Activated CD4-positive, alpha-beta T cell treated with anti-CD3 and anti-CD28 coated beads, Interleukin-2, amount 50 U/mL, for 4 hours (primary cell): ENCODE measurements around the gene GBX1.

Experiments used
- DNase-seq, 2 experiments: peaks; one replicate each; pipeline ENCODE4 v3.0.0-alpha.2; 2020

GBX1 gene

GRCh38 chr7:151167197-151167961 is at the start of gene GBX1:
Gene GBX1 (minus strand): TSS chr7:151167694. CDS start chr7:151167548, 146 bp downstream.
- DNase-seq: no peak

DNA sequence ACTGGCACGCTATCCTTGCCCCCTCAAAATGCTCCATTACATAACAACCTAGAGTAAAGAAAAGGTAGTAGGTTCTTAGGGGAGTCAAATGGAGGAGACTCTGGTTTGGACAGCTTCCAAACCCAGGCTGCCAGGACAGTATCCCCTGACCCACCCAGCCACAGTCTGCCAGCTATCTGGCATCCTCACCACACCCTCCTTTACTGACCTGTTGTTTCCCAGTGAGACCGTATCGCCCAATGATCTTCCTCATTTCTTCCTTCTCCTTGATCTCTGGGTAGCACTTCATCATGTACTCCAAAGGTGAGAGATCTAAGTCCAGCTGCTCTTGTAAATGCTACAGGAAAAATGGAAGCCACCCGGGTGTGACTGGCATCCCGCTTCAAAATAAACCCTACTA is 47.9 kb upstream of the GBX1 start:
- DNase-seq: no peak

GRCh38 chr7:151213826-151214225 is 46.3 kb upstream of the GBX1 start:
- DNase-seq: no peak

GRCh38 chr7:151212626-151213025 is 45.1 kb upstream of the GBX1 start:
- DNase-seq: no peak

- no peak for DNase-seq
Observed at GRCh38 chr7:151211155-151211772, 43.8 kb upstream of the GBX1 start.

GRCh38 chr7:151210087-151210854 is 42.8 kb upstream of the GBX1 start, which contains the start of gene H2BK1:
Gene H2BK1 (minus strand): TSS chr7:151210488. CDS start chr7:151210318, 170 bp downstream.
- DNase-seq: no peak

GRCh38 chr7:151209588-151209987 is 42.1 kb upstream of the GBX1 start:
- DNase-seq: no peak

- DNase-seq: no peak
Observed at GRCh38 chr7:151208253-151208862, 40.9 kb upstream of the GBX1 start.

- no peak for DNase-seq
Observed at GRCh38 chr7:151207804-151208203, 40.3 kb upstream of the GBX1 start.

DNA sequence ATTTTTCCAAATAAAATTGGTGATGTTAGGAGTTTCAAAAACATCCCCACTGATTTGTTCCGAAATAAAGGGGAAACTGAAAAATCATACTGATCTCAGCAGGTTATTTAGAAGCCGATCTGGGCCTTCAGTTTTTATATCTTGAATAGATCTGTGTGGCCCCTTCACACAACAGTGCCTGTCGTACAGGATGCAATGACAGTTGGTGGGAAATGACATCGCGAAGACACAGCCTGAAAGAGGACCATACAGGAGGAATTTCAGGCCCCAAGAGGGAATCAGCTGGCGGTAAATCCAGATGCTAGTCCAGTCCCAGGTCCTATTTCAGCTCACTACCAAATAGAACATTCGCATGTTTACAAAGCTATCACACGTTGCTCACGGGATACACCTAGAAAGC is 39.8 kb upstream of the GBX1 start:
- DNase-seq: no peak

- DNase-seq: no peak
Observed at GRCh38 chr7:151206914-151207313, 39.4 kb upstream of the GBX1 start.

DNA sequence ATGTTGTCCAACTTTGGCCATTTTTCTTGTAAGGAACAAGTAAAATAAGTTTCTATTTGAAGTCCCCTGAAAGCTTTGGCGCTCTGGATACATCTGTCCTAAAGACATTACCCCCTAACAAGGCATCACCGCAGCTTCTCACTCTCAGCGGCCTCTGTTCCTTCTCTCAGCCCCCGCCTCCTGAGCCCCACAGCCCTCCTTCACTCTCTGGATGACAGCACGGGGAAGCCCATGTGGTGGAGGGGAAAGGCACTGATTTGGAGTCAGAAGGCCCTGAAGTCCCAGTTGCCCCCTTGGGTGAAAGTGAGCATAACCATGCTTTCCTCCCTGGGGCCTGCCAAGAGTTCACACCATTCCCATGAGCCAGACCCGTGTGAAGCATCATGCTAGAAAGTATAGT is 38.2 kb upstream of the GBX1 start:
- DNase-seq: no peak

DNA sequence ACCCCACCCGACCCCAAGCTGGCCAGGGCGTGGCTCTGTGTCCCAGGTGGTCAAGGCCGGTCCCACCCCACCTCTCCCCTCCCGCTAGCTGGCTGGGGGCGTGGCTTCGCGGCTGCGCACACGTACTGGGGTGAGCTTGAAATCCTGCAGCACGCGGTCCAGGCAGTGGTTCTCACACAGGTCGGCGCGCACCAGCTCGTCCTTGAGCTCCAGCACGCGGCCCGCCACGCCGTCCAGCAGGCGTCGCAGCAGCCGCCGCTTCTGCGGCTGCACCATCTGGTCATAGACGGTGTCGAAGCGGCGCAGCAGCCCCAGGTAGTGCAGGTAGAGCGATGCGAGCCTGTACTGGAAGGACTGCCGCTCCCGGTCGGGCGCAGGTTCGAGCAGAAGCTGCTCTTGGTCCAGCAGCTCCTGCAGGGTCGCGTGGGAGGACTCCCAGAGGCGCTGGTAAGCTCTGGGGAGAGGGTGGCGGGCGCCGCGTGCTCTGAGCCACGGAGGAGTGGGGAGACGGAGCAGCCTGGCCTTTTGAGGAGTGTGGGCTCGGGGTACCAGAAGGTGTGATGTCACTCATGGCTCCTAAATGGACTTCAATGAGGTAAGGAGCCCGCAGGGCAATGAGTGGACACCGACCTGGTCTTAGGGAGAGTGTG is 37.0 kb upstream of the GBX1 start:
- DNase-seq: no peak

GRCh38 chr7:151202836-151203235 is 35.3 kb upstream of the GBX1 start:
- no peak for DNase-seq

DNA sequence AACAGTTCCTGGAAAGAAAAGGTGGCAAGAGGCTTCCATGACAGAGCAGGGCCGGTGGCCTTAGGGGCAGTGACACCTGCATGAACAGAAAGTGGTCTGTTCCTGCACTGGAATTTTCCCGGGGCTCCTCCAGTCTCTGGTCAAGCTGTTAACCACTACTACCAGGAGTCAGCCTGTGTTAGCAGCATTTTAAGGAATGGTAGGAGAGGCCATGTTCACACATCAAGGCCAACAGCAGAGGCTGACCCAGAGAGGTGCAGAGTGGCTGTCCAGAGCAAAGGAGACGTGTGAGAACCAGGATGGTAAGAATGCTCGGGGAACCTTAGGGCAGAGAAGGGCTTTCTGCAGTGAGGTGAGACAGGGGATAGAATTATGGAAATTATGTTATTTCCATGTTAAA is 34.3 kb upstream of the GBX1 start:
- no peak for DNase-seq

GRCh38 chr7:151201344-151201743 is 33.9 kb upstream of the GBX1 start:
- no peak for DNase-seq

DNA sequence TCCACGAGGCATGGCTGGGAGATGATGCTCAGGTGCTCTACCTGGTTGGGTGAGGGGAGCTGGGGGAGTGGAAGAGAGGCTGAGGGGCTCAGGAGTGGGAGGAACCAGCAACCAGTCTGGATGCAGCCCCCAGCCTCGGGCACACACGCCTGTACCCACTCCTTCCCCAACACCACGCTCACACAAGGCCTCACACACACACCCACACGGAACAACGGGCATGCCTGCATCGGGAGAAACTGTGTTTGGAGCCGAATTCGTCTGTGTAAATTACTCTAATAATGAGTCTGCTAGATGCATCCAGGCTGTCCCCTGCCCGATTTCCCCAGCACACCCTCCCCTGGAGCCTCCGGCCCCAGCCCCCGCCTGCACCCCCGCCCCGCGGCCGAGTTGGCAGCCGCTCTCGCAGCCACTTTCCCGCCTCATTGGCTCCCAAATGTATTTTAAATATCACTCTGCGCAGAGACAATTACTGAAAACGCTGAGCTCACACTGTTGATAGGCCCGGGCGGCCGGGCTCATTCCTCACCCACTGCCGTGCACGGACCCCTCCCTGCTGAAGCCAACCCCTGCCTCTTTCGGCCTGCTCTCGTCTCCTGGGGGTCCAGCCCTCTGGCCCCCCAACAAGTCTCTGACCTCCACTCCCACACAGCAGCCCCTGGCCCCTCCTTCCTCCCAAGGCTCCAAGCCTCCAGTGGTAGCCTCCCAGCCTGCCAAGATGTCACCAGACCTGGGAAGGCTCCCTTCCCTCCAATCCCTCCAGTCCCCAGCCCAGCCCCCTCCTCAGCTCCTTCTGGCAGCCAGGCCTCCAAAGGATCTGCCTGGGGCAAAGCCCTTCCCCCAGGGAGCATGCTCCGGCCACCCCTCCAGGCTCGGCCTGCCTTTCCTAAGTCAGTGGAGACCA is 31.7 kb upstream of the GBX1 start:
- DNase-seq: no peak

DNA sequence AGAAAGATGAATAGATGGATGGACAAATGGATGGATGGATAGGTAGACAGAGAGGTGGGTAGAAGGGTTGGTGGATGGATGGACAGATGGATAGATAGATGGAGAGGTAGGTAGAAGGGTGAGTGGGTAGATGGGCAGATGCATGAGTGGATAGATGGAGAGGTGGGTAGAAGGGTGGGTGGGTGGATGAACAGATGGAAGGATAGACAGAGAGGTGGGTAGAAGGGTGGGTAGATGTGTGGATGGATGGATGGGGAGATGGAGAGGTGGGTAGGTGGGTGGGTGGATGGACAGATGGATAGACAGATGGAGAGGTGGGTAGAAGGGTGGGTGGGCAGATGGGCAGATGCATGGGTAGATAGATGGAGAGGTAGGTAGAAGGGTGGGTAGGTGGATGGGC is 30.4 kb upstream of the GBX1 start:
- no peak for DNase-seq

DNA sequence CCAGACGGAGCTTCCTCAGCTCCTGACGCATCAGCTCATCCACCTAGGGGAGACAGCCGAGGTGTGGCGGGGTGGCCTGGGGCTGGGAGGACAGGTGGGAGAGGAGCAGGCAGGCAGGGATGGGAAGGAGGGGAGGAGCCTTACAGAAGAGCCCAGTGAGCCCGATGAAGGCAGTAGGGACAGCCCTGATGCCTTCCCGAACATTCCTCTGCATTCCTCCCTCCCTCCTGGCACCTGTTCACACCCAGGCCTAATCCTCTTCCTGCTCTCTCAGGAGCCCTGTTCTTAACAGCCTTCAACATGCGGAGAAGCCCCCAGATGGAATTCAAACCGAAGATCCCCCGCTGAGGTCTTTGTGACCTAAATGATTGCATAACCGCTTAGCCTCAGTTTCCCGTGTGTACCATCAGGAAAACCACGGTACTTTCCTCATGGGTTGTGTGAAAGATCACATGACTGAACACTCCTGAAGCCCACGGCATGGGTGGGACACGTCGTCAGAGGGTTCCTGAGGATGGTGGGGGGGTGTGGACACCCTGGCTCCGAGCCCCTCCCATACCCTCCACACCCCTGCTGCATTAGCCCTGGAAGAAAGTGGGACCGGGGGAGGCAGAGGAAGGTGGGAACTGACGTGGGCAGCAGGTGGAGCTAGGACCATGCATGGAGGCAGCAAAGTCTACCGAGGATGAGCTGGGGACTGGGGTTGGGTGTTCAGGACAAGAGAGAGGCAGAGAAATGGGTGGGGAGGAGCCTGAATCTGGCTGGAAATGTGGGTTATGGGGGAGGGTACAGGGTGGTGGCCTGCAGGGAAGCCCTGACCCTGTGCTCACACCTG is 28.3 kb upstream of the GBX1 start:
- no peak for DNase-seq

DNA sequence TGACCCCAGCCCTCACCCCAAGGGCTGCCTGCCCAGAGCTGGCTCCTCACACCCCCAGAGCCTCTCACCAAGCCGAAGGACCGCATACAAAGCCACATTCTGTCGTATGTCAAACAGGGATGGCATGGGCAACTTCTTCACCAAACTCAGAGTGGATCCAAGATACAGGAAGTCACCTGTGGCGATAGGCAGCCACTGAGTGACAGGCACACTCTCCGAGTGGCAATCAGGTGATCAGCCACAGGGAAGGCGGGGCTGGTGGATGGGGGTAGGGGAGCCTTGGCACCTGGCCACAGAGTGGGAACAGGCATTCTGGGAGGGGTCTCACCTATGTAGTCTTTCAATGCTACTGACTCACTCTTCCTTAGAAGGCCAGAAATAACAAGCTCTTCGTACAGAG is 26.7 kb upstream of the GBX1 start:
- no peak for DNase-seq
